ENCODE measurements around the gene ZFC3H1.

ZFC3H1 gene

GRCh38 chr12:71594214-71594948, 69.3 kb downstream of the ZFC3H1 start:
- no peak; the same call in 2 of the 3 replicates for ATAC-seq

GRCh38 chr12:71592841-71593240, 70.8 kb downstream of the ZFC3H1 start:
- no peak for TF ChIP-seq ZNF565 (CRISPR knock-in tag; conservative IDR thresholded peaks at IDR 0.05; ENCODE audit: low read depth)
- no peak for TF ChIP-seq TOX (CRISPR knock-in tag; IDR thresholded peaks at IDR 0.05; ENCODE audit: borderline replicate concordance)
- no peak for TF ChIP-seq ZC3H10 (CRISPR knock-in tag; IDR thresholded peaks at IDR 0.05)
- no peak for TF ChIP-seq RARB (CRISPR knock-in tag; IDR thresholded peaks at IDR 0.05)
- TF ChIP-seq OSR1 (CRISPR knock-in tag; IDR thresholded peaks at IDR 0.05): no peak
- no peak for TF ChIP-seq SNAI2 (CRISPR knock-in tag; IDR thresholded peaks at IDR 0.05)
- no peak for TF ChIP-seq POU6F1 (CRISPR knock-in tag; IDR thresholded peaks at IDR 0.05; ENCODE audit: borderline replicate concordance, low read depth)
- TF ChIP-seq PATZ1 (CRISPR knock-in tag; IDR thresholded peaks at IDR 0.05; ENCODE audit: borderline replicate concordance): no peak
- no peak for TF ChIP-seq GLIS3 (CRISPR knock-in tag; IDR thresholded peaks at IDR 0.05)
- TF ChIP-seq PPARA (CRISPR knock-in tag; IDR thresholded peaks at IDR 0.05; ENCODE audit: borderline replicate concordance): no peak
- no peak for TF ChIP-seq ZFP3 (CRISPR knock-in tag; IDR thresholded peaks at IDR 0.05)
- ATAC-seq: no peak

More at GRCh38 chr12:71594214-71594948, 69.3 kb downstream of the ZFC3H1 start:
- no peak for TF ChIP-seq TCF4 (CRISPR knock-in tag; IDR thresholded peaks at IDR 0.05; ENCODE audit: borderline replicate concordance)
- TF ChIP-seq ZFP30 (CRISPR knock-in tag; IDR thresholded peaks at IDR 0.05): no peak
- TF ChIP-seq ZNF8 (CRISPR knock-in tag; IDR thresholded peaks at IDR 0.05): no peak
- no peak for TF ChIP-seq TSHZ2 (CRISPR knock-in tag; IDR thresholded peaks at IDR 0.05)
- TF ChIP-seq SNAI2 (CRISPR knock-in tag; IDR thresholded peaks at IDR 0.05): no peak
- TF ChIP-seq PATZ1 (CRISPR knock-in tag; IDR thresholded peaks at IDR 0.05; ENCODE audit: borderline replicate concordance): no peak
- TF ChIP-seq ZFP3 (CRISPR knock-in tag; IDR thresholded peaks at IDR 0.05): no peak
- no peak for TF ChIP-seq BACH2 (CRISPR knock-in tag; IDR thresholded peaks at IDR 0.05; ENCODE audit: borderline replicate concordance)
- TF ChIP-seq CREB5 (CRISPR knock-in tag; IDR thresholded peaks at IDR 0.05; ENCODE audit: low read depth): no peak
- TF ChIP-seq ZNF70 (CRISPR knock-in tag; IDR thresholded peaks at IDR 0.05): no peak
- no peak for TF ChIP-seq ARNTL (CRISPR knock-in tag; IDR thresholded peaks at IDR 0.05; ENCODE audit: borderline replicate concordance, low read depth)
- TF ChIP-seq ISL1 (CRISPR knock-in tag; IDR thresholded peaks at IDR 0.05): no peak
- TF ChIP-seq GLIS3 (CRISPR knock-in tag; IDR thresholded peaks at IDR 0.05): no peak
- no peak for TF ChIP-seq ZNF565 (CRISPR knock-in tag; conservative IDR thresholded peaks at IDR 0.05; ENCODE audit: low read depth)
- TF ChIP-seq RARB (CRISPR knock-in tag; IDR thresholded peaks at IDR 0.05): no peak
- TF ChIP-seq POU6F1 (CRISPR knock-in tag; IDR thresholded peaks at IDR 0.05; ENCODE audit: borderline replicate concordance, low read depth): no peak
- no peak for TF ChIP-seq CSDC2 (CRISPR knock-in tag; IDR thresholded peaks at IDR 0.05)
- TF ChIP-seq ESRRG (CRISPR knock-in tag; IDR thresholded peaks at IDR 0.05): no peak

All from SK-N-SH treated with all-trans-retinoic acid at 6 μM for 48 hours (cell line).